HuH-7.5 (cell line): ENCODE measurements around the gene CEP85L.
A peak's percentile ranks its signal among the peaks of the same experiment; 100 is the strongest.
"Not testable (repeated sequence)": the region's sequence is repeated elsewhere in the genome, so short reads cannot be mapped to it uniquely, and the experiment has no call there.

ENCODE experiments used
- DNase-seq: peaks from one replicate; pipeline ENCODE4 v3.0.0; 2011; ENCODE audit warnings: low spot score

Gene CEP85L

DNA sequence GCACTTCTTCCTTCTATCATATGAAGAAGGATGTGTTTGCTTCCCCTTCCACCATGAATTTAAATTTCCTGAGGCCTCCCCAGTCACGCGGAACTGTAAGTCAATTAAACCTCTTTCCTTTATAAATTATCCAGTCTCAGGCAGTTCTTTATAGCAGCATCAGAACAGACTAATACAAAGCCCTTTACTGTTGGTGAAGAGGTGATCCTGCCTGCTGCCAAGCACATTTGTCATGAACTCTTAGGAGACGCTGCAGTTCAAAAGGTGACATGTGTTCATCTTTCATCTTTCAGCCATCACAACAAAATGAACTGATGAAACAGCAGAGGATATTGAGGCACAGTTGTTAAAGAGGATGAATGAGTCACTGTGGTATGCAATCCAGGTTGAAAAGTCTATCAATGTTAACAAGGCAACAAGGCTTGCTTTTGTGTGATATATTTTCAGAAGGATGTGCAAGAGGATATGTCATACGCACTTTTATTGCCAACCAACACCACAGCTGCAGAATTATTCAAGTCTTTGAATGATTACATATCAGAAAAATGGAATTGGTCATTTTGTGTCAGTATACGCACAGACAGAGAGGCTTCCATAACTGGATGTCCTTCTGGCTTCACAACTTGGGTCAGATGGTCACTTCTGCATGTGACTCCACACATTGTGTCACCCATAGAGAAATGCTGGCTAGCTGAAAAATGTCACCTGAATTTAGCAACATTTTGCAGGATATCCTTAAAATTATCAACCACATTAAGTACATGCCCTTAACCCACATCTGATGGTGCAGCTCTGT is 155.7 kb downstream of the CEP85L start:
- no peak for DNase-seq

DNA sequence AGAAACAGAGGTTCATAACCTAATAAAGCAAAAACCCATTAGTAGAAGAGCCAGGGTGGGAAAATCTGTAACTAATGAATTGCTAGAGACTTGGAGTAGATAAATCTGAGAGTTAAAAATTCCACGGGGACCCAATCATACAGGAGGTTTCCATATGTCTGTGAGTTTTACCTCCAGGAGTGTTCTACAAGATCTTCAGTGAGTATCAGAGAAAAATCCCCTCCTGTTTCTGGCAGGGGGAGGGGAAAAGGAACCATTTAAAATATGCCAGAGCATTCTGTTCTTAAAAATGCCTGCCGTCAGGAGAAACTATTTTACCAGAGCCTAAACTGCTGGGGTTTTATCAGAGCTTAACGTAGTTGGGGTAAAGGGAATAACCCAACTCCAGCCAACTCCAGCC is 157.3 kb downstream of the CEP85L start:
- no peak for DNase-seq

GRCh38 chr6:118489990-118490389 is 161.4 kb downstream of the CEP85L start:
- DNase-seq: no peak

GRCh38 chr6:118488631-118489030 is 162.8 kb downstream of the CEP85L start:
- DNase-seq: no peak

GRCh38 chr6:118485601-118486550 is 165.5 kb downstream of the CEP85L start:
- DNase-seq: no peak

- no peak for DNase-seq
These were observed 174.8 kb downstream of the CEP85L start for GRCh38 chr6:118476551-118476950.

- DNase-seq: no peak
These were observed 178.1 kb downstream of the CEP85L start for GRCh38 chr6:118473266-118473665.

DNA sequence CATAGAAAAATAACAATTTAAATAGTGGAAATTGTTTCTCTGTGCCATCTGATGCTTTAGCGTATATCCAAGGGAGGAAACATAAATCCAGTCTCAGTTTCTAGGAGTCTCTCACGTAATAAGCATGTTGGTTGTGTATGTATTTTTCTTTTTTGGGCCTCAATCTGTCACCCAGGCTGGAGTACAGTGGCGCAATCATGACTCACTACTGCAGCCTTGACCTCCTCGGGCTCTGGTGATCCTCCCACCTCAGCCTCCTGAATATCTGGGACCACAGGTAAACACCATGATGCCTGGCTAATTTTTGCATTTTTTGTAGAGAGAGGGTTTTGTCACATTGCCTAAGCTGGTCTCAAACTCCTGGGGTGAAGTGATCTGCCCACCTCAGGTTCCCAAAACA is 181.9 kb downstream of the CEP85L start:
- DNase-seq: no peak

DNA sequence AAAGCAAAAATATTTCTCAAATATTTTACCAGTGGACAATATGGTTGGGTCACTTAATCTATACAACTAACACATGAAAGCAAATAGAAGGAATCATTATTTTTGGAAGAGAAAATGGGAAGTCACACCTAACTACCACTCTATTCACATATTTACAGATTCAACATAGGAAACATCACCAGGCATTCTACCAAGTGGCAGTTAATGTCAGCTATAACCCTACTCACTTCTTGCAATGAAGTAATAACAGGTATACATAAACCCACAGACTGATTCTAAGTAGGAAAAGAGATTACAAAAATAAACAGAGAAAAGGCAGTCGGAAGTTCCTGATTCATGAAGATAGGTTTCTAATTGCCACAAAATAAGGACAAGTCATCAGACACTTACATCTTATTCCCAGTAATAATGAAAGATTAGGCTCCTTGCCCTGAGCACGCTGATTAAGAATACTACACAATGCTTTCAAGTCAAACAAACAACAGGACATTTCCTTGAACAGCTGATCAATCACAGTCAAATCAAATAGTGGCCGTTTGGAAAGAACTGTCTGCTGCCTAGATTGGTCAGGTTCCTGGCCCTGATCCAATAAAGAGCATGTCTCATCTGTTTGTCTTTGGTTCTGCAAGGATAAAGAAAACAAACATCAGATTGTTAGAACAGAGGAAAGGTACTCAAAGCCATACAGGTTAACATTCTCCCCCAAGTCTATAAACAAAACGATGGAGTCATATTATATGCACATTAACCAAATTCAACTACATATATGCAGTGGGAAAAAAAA is 182.5 kb downstream of the CEP85L start:
- peak; percentile 18 for DNase-seq

GRCh38 chr6:118467181-118467580 is 184.2 kb downstream of the CEP85L start:
- DNase-seq: no peak

DNA sequence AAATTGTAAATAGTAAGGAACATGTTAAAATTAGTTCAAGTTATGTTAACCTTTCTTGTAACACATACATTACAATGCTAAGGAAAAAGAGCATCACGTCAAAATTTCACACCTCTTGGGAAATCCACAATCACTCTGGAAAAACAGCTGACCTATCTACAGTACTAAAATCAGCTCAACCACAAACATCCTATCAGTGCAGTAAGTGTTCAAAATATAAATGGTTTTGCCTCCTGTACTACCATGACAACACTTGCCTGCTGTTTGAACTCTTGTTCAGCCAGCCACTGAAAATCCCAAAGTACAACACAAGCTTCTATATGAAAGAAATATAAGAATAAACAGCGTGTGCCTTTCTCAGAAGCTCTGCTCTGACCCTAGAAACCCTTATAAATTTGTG is 186.8 kb downstream of the CEP85L start:
- no peak for DNase-seq

DNA sequence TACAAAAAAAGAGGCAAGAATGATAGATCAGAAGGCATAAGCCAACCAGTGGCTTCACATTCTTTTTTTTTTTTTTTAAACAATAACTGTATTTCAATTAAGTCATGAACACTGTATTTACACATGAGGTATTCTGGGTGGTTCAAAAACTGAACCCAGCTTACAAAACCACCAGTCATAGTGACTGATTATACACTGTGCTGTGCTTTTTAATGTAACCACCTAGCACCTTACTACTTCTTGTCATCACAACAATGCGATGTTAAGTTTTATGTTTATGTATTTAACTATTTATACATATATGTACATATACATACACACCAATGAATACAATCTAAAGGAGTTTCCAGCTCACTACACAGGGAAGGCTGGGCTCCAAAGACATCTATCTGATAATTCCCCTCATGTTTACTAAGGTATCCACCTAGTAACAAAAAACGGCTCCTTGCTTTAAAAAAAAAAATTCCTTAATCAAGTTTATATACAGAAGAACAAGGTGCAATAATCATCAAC is 190.4 kb downstream of the CEP85L start:
- DNase-seq: no peak

DNA sequence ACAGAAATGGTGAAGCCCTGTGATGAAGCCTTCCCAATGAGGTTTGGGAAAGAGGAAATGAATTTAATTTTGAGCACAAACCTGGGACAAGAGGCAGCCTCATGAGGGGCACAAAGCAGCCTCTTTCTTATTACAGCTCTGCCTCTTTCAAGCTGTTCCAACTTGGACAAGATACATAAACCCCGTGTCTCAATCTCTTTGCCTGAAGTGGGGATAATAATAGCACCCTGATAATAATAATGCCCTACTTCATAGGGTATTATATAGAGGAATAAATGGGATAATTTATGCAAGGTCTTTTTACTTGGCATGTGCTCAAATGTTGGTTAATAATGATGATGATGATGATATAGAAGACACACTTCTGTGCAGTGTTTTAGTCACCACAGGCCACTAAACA is 194.4 kb downstream of the CEP85L start:
- DNase-seq: no peak

DNA sequence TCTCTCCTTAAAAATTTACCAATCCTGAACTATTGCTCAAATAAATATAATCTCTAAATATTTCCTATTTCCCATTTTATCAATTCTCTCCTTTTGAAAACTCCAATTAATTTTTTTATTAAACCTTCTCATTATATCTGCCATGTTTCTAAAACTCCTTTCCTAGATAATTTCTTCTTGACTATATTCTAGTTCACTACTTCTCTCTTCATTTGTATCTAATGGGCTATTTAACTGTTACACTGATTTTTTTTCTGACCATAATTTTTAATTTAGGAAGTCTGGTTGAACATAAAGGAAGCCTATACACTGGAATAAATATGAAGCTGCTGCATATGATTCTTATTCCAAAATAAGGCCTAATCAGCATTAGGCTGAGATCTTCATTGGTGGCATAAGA is 199.6 kb downstream of the CEP85L start:
- DNase-seq: no peak

DNA sequence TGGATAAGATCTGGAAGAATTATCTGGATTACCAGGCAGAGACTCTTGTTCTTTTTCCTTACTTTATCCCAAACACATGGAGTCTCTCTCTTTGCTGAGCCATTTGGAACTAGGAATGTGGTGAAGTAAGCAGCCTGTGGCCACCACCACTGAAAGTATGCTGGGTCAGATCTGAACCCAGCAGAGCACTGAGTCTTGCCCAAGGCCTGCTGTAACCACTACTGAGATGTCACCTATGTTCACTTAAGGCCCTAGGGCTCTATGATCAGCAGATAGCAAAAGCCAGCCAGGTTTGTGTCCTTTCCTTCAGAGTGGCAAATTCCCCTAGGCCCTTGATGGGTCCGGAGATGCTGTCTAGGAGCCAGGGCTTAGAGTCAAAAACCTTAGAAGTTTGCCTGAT is 206.6 kb downstream of the CEP85L start:
- no peak for DNase-seq

- DNase-seq: no peak
These were observed 214.9 kb downstream of the CEP85L start for GRCh38 chr6:118436482-118436881.

DNA sequence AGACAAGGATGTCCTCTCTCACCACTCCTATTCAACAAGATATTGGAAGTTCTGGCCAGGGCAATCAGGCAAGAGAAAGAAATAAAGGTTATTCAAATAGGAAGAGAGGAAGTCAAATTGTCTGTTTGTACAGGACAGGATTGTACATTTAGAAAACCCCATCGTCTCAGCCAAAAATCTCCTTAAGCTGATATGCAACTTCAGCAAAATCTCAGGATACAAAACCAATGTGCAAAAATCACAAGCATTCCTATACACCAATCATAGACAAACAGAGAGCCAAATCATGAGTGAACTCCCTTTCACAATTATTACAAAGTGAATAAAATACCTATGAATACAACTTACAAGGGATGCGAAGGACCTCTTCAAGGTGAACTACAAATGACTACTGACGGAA is 217.2 kb downstream of the CEP85L start:
- not testable (repeated sequence) for DNase-seq

DNA sequence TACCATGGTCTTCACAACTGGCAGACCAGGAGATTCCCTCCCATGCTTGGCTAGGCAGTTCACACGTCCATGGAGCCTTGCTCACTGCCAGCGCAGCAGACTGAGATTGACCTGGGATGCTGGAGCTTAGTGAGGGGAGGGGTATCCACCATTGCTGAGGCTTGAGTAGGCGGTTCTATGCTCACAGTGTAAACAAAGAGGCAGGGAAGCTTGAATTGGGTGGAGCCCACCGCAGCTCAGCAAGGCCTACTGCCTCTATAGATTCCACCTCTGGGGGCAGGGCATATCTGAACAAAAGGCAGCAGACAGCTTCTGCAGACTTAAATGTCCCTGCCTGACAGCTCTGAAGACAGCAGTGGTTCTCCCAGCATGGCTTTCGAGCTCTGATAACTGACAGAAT is 230.1 kb downstream of the CEP85L start:
- DNase-seq: not testable (repeated sequence)

- no peak for DNase-seq
These were observed 231.7 kb downstream of the CEP85L start for GRCh38 chr6:118419448-118420394.
